ENCODE data around the gene ADAMTS18.

DNA sequence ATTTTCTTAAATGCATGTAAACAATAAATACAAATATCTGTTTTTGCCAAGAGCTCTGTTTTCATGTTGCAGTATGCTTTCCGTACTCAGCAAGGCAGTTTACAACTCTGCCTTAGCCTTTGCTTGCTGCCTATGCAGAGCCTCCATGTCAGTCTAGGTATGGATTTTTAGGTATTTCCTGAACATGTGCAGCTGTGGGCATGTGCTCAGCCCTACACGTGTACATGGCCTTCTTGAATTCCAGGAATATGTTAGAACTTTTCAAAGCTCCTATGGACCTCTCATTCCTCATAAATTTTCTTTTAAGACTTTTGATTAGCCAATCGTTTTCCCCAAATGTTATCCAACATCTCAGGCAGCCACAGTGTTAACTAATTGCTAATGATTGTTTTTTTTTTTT lies 171.9 kb downstream of the ADAMTS18 start:
- TF ChIP-seq, protein P1, sequence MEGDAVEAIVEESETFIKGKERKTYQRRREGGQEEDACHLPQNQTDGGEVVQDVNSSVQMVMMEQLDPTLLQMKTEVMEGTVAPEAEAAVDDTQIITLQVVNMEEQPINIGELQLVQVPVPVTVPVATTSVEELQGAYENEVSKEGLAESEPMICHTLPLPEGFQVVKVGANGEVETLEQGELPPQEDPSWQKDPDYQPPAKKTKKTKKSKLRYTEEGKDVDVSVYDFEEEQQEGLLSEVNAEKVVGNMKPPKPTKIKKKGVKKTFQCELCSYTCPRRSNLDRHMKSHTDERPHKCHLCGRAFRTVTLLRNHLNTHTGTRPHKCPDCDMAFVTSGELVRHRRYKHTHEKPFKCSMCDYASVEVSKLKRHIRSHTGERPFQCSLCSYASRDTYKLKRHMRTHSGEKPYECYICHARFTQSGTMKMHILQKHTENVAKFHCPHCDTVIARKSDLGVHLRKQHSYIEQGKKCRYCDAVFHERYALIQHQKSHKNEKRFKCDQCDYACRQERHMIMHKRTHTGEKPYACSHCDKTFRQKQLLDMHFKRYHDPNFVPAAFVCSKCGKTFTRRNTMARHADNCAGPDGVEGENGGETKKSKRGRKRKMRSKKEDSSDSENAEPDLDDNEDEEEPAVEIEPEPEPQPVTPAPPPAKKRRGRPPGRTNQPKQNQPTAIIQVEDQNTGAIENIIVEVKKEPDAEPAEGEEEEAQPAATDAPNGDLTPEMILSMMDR (optimal IDR thresholded peaks at IDR 0.05 in 1 of 3, IDR thresholded peaks at IDR 0.05 in 1 of 3, conservative IDR thresholded peaks at IDR 0.05 in 1 of 3; ENCODE audit: extremely low read depth in 1 of 3, insufficient read depth in 2 of 3, low read length in 3 of 3) = no peak
- no peak for TF ChIP-seq EZH2 (IDR thresholded peaks at IDR 0.05; ENCODE audit: low read length)
